A673 (cell line): ENCODE data around the gene OLFM4. TPM values are rescaled to one million over a fixed set of nuclear protein-coding genes. Genes with fewer than 3 reads are reported as not detected.

Source experiments
- BruUV-seq: library from RNA; stranded (reverse); fragments of 400-500 nt; replicated peaks from 2 replicates; lab custom pipeline; 2021; lab: Mats Ljungman, UMichigan
- CTCF ChIA-PET: fragments of 300-600 bp; sonication (Branson Sonifier 250); formaldehyde crosslinking; loops from one replicate; lab custom pipeline; 2022; ENCODE audit warnings: antibody characterized with exemption; lab: Charles Lee
- POLR2A ChIA-PET: fragments of 300-600 bp; sonication (Branson Sonifier 250); formaldehyde crosslinking; loops from one replicate; lab custom pipeline; 2022; ENCODE audit warnings: antibody characterized with exemption; ENCODE audit not compliant: low non-redundant PET; lab: Charles Lee
- DNase-seq: peaks from one replicate; pipeline ENCODE4 v3.0.0-alpha.2; 2015; ENCODE audit warnings: low spot score
- H3K27ac ChIP-seq: fragments of 200-600 bp; sonication (generic); 2 replicates; pipeline ENCODE4 v1.5.1; 2016; ENCODE audit warnings: mixed run types, low read depth, mild to moderate bottlenecking, mixed read lengths, antibody characterized with exemption, low read length; ENCODE audit not compliant: poor library complexity, severe bottlenecking
- H3K27me3 ChIP-seq: fragments of 200-600 bp; sonication (generic); replicated peaks from 2 replicates; pipeline ENCODE4 v1.6.1; 2017; ENCODE audit warnings: mixed run types, low read depth, mild to moderate bottlenecking, mixed read lengths, antibody characterized with exemption, low read length; ENCODE audit not compliant: insufficient read depth, poor library complexity
- H3K36me3 ChIP-seq: fragments of 200-600 bp; sonication (generic); 2 replicates; pipeline ENCODE4 v1.6.1; 2016; ENCODE audit warnings: mixed run types, mild to moderate bottlenecking, mixed read lengths, antibody characterized with exemption, low read length; ENCODE audit not compliant: insufficient read depth, poor library complexity, severe bottlenecking
- H3K4me1 ChIP-seq: fragments of 200-600 bp; sonication (generic); 2 replicates; pipeline ENCODE4 v1.6.1; 2017; ENCODE audit warnings: mixed run types, mild to moderate bottlenecking, mixed read lengths, antibody characterized with exemption, low read length; ENCODE audit not compliant: insufficient read depth, poor library complexity, severe bottlenecking
- H3K4me3 ChIP-seq: fragments of 200-600 bp; sonication (generic); 2 replicates; pipeline ENCODE4 v1.5.1; 2016; ENCODE audit warnings: low read depth, mixed run types, mild to moderate bottlenecking, mixed read lengths, low read length; ENCODE audit not compliant: poor library complexity, severe bottlenecking
- H3K9me3 ChIP-seq: fragments of 200-600 bp; sonication (generic); 2 replicates; pipeline ENCODE4 v1.6.1; 2016; ENCODE audit warnings: mixed run types, low read depth, mild to moderate bottlenecking, mixed read lengths, antibody characterized with exemption, low read length; ENCODE audit not compliant: poor library complexity, severe bottlenecking
- EZH2 ChIP-seq: fragments of 200-600 bp; sonication (generic); IDR thresholded peaks from 2 replicates; pipeline ENCODE4 v1.6.1; 2017; ENCODE audit warnings: borderline replicate concordance, low read depth, mild to moderate bottlenecking, mixed read lengths, antibody characterized with exemption, low read length; ENCODE audit not compliant: poor library complexity, severe bottlenecking
- intact Hi-C: fragments of 100-400 bp; cut with micrococcal nuclease; formaldehyde crosslinking; loops from one replicate; pipeline ENCODE4 v1.10.0; 2022; ENCODE audit not compliant: unreplicated experiment
- total RNA-seq: library from RNA; stranded (reverse); gene quantifications from 2 replicates; pipeline ENCODE4 v1.2.3, GENCODE V29; 2021
- TF ChIP-seq, protein P1 (sequence below): fragments of 300-800, 200-600 bp; sonication (generic); conservative IDR thresholded peaks from 2 replicates; pipeline ENCODE4 v1.5.1; 2017; ENCODE audit warnings: low read depth, mild to moderate bottlenecking, antibody characterized with exemption, low read length, moderate library complexity, mixed read lengths

OLFM4 gene
- total RNA-seq, 1 experiment from 2014 or later, result not detected

DNA sequence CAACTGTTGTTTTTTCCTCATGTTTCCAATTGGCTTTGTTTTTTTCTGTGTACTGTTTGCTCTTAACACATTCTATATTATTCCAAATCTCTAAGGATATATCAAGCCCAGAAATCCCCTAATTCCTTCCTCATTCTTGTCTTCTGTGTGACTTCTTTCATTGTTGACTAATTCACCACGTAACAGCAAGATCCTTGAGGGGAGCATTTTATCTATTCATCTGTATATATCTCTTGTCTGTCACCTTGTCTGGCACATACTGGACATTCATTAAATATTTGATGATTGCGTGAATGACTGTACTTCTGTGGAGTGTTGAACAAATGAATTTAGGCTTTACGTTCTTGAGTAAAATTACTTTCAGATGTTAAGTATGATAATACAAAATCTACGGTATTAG lies 44.8 kb upstream of the OLFM4 start:
- Histone ChIP-seq H3K27me3 (no peaks in the 10 kb centered on the region), H3K27ac (no peak overlapping the region), H3K4me1 (no peaks in the 10 kb centered on the region), H3K36me3 (no peaks in the 10 kb centered on the region), H3K9me3 (no peaks in the 10 kb centered on the region), H3K4me3 (no peak overlapping the region)
- no peak for TF ChIP-seq EZH2
- TF ChIP-seq, protein P1, sequence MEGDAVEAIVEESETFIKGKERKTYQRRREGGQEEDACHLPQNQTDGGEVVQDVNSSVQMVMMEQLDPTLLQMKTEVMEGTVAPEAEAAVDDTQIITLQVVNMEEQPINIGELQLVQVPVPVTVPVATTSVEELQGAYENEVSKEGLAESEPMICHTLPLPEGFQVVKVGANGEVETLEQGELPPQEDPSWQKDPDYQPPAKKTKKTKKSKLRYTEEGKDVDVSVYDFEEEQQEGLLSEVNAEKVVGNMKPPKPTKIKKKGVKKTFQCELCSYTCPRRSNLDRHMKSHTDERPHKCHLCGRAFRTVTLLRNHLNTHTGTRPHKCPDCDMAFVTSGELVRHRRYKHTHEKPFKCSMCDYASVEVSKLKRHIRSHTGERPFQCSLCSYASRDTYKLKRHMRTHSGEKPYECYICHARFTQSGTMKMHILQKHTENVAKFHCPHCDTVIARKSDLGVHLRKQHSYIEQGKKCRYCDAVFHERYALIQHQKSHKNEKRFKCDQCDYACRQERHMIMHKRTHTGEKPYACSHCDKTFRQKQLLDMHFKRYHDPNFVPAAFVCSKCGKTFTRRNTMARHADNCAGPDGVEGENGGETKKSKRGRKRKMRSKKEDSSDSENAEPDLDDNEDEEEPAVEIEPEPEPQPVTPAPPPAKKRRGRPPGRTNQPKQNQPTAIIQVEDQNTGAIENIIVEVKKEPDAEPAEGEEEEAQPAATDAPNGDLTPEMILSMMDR, result no peak
- CTCF ChIA-PET, result no interaction called here
- no TSS peak for BruUV-seq
- DNase-seq, result no peak
- POLR2A ChIA-PET, result no interaction called here
- intact Hi-C loops, result no loop called here

DNA sequence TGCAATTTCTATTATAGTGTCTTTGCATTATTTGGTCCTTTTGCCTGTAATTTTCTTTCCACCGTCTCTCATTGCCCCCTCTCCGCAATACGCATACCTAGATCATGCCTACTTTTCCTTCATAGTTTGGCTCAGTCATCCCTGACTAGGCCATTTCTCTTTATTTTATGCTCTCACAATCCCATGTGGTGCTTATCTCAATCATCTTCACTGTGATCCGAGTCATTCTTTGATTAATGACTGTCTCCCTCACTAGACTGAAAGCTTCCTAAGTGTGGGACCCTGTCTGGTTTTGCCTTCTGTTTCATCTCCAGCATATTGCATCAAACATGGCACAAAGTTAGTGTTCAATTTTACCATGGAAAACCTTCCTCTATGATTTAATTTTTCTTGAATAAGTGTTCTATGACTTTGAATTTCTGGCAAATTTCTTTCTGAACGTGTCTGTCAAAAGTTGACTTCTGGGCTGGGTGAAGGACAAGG lies 43.7 kb upstream of the OLFM4 start:
- DNase-seq, result no peak
- CTCF ChIA-PET, result no interaction called here
- Histone ChIP-seq H3K27me3 (no peaks in the 10 kb centered on the region), H3K9me3 (no peaks in the 10 kb centered on the region), H3K36me3 (no peaks in the 10 kb centered on the region), H3K27ac (no peak overlapping the region), H3K4me1 (no peaks in the 10 kb centered on the region), H3K4me3 (no peak overlapping the region)
- POLR2A ChIA-PET, result no interaction called here
- intact Hi-C loops, result no loop called here
- TF ChIP-seq EZH2, result no peak
- TF ChIP-seq, protein P1, result no peak
- BruUV-seq, result no TSS peak

DNA sequence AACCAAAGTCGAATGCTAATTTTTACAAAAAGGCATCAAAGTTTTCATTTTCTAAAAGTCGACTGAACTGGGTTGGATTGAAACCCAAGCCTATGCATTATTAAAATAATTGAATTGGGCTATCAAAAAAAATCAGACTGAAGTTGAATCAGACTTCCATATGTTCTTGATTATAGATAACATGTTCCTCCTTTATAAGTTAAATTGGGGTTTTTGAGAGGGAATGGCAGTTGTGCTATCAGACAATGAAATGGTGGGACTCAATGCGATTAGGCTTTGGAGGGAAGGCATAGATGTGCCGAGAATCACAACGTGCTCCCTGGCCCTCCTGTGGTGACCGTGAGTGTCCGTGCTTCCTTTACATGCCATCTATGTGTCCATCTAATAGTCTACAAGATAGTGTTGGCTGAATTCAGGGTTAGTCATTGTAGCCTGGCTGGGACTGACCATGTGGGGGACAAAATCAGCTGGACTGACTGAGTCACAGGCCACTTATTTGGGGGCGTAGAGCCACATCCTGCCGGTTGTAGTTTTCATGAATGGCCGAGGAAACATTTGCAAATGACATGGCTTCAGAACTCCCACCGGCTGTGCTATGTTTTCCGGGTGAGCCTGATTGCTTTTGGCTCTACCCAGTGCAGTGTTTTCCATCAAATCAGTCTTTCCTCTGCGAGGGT lies 37.1 kb upstream of the OLFM4 start:
- Histone ChIP-seq H3K27ac (no peak overlapping the region), H3K4me1 (no peaks in the 10 kb centered on the region), H3K4me3 (no peak overlapping the region), H3K9me3 (no peaks in the 10 kb centered on the region), H3K36me3 (no peaks in the 10 kb centered on the region), H3K27me3 (no peaks in the 10 kb centered on the region)
- DNase-seq, result no peak
- intact Hi-C loops, result no loop called here
- ChIA-PET CTCF (no interaction called here), POLR2A (no interaction called here)
- BruUV-seq, result no TSS peak
- TF ChIP-seq EZH2, result no peak
- TF ChIP-seq, protein P1, result no peak
